MM.1S (cell line): ENCODE data around the gene CCNF.

Source experiments
- DNase-seq: peaks from one replicate; pipeline ENCODE4 v3.0.0-alpha.2; 2015
- H2AFZ ChIP-seq: fragments of 300-600 bp; sonication (generic); 2 replicates; pipeline ENCODE4 v1.6.0; 2016; ENCODE audit warnings: antibody characterized with exemption, low read length
- H3F3A ChIP-seq: fragments of 300-600 bp; sonication (generic); 2 replicates; pipeline ENCODE4 v1.6.1; 2016; ENCODE audit warnings: mild to moderate bottlenecking, antibody characterized with exemption, low read length, moderate library complexity, mixed read lengths; ENCODE audit not compliant: insufficient read depth
- H3K27ac ChIP-seq: fragments of 300-600 bp; sonication (generic); 2 replicates; pipeline ENCODE4 v1.5.1; 2016; ENCODE audit warnings: mild to moderate bottlenecking, low read length
- H3K27me3 ChIP-seq: fragments of 300-600 bp; sonication (generic); replicated peaks from 2 replicates; pipeline ENCODE4 v1.6.0; 2016; ENCODE audit warnings: low read length; ENCODE audit not compliant: insufficient read depth
- H3K36me3 ChIP-seq: fragments of 300-600 bp; sonication (generic); replicated peaks from 2 replicates; pipeline ENCODE4 v1.6.1; 2016; ENCODE audit warnings: mild to moderate bottlenecking, low read length, mixed read lengths; ENCODE audit not compliant: insufficient read depth
- H3K4me1 ChIP-seq: fragments of 300-600 bp; sonication (generic); 2 replicates; pipeline ENCODE4 v1.6.1; 2016; ENCODE audit warnings: low read length, mixed read lengths
- H3K4me2 ChIP-seq: fragments of 300-600 bp; sonication (generic); 2 replicates; pipeline ENCODE4 v1.6.0; 2016; ENCODE audit warnings: low read depth, low read length
- H3K4me3 ChIP-seq: fragments of 300-600 bp; sonication (generic); 2 replicates; pipeline ENCODE4 v1.5.1; 2016; ENCODE audit warnings: low read length, mixed read lengths
- H3K79me2 ChIP-seq: fragments of 300-600 bp; sonication (generic); 2 replicates; pipeline ENCODE4 v1.6.1; 2016; ENCODE audit warnings: mixed run types, low read length, mixed read lengths
- H3K9ac ChIP-seq: fragments of 300-600 bp; sonication (generic); 2 replicates; pipeline ENCODE4 v1.6.1; 2016; ENCODE audit warnings: low read length, mixed read lengths
- H3K9me2 ChIP-seq: fragments of 300-600 bp; sonication (generic); replicated peaks from 2 replicates; pipeline ENCODE4 v1.6.1; 2016; ENCODE audit warnings: mild to moderate bottlenecking, low read length, mixed read lengths; ENCODE audit not compliant: insufficient read depth
- H3K9me3 ChIP-seq: fragments of 300-600 bp; sonication (generic); replicated peaks from 2 replicates; pipeline ENCODE4 v1.6.1; 2016; ENCODE audit warnings: mild to moderate bottlenecking, low read length, mixed read lengths; ENCODE audit not compliant: insufficient read depth
- H4K20me1 ChIP-seq: fragments of 300-600 bp; sonication (generic); 2 replicates; pipeline ENCODE4 v1.6.1; 2016; ENCODE audit warnings: mild to moderate bottlenecking, low read length, moderate library complexity, mixed read lengths; ENCODE audit not compliant: insufficient read depth
- CTCF ChIP-seq: fragments of 300-600 bp; sonication (generic); IDR thresholded peaks from 2 replicates; pipeline ENCODE4 v1.5.1; 2016; ENCODE audit warnings: antibody characterized with exemption, low read length, mixed read lengths
- EZH2 ChIP-seq: fragments of 300-600 bp; sonication (generic); optimal IDR thresholded peaks from 2 replicates; pipeline ENCODE3; 2017; ENCODE audit warnings: low read depth, mild to moderate bottlenecking, antibody characterized with exemption, low read length, mixed read lengths
- EZH2phosphoT487 ChIP-seq: fragments of 300-600 bp; sonication (generic); IDR thresholded peaks from 2 replicates; pipeline ENCODE4 v1.6.1; 2018; ENCODE audit warnings: antibody characterized with exemption, low read length

CCNF gene

GRCh38 chr16:2472885-2473445 is 43.7 kb downstream of the CCNF start:
- Histone ChIP-seq H3K9me2 (no peaks in the 10 kb centered on the region), H3K9ac (no peak overlapping the region), H3K79me2 (peaks cover 21% of the 10 kb centered on the region), H3F3A (peaks cover 6% of the 10 kb centered on the region; the same call in 1 of the 2 replicates), H3K27me3 (peaks cover 52% of the 10 kb centered on the region), H3K9me3 (no peaks in the 10 kb centered on the region), H3K4me1 (no peaks in the 10 kb centered on the region), H3K4me3 (no peak overlapping the region; the same call in 1 of the 2 replicates), H3K27ac (no peak overlapping the region), H2AFZ (no peak overlapping the region), H4K20me1 (no peaks in the 10 kb centered on the region), H3K4me2 (peak overlapping the region; percentile 59; the same call in 1 of the 2 replicates), H3K36me3 (no peaks in the 10 kb centered on the region)
- no peak for TF ChIP-seq EZH2phosphoT487
- no peak for TF ChIP-seq EZH2
- no peak for TF ChIP-seq CTCF
- DNase-seq: no peak

GRCh38 chr16:2473446-2473926 is 44.2 kb downstream of the CCNF start:
- no peak overlapping the region for H3K27ac ChIP-seq
- no peak for DNase-seq
- H3K9ac ChIP-seq: no peak overlapping the region

GRCh38 chr16:2473999-2474876 is 45.0 kb downstream of the CCNF start:
- DNase-seq: peak; percentile 60
- Histone ChIP-seq H3K4me3 (peak overlapping the region; percentile 92), H3K9ac (peak overlapping the region; percentile 85), H3K79me2 (peaks cover 23% of the 10 kb centered on the region), H3K4me2 (peak overlapping the region; percentile 100), H3F3A (peaks cover 6% of the 10 kb centered on the region; the same call in 1 of the 2 replicates), H3K9me3 (no peaks in the 10 kb centered on the region), H2AFZ (peak overlapping the region; percentile 87), H3K9me2 (no peaks in the 10 kb centered on the region), H3K36me3 (no peaks in the 10 kb centered on the region), H4K20me1 (no peaks in the 10 kb centered on the region), H3K27ac (no peak overlapping the region), H3K27me3 (peaks cover 40% of the 10 kb centered on the region), H3K4me1 (no peaks in the 10 kb centered on the region)
- TF ChIP-seq CTCF: peak; percentile 34
- no peak for TF ChIP-seq EZH2phosphoT487
- no peak for TF ChIP-seq EZH2

More at GRCh38 chr16:2473446-2473926, 44.2 kb downstream of the CCNF start:
- Histone ChIP-seq H3F3A (peaks cover 6% of the 10 kb centered on the region; the same call in 1 of the 2 replicates), H3K4me1 (no peaks in the 10 kb centered on the region), H3K4me2 (peak overlapping the region; percentile 59; the same call in 1 of the 2 replicates), H4K20me1 (no peaks in the 10 kb centered on the region), H3K9me2 (no peaks in the 10 kb centered on the region), H3K79me2 (peaks cover 23% of the 10 kb centered on the region), H3K36me3 (no peaks in the 10 kb centered on the region), H2AFZ (no peak overlapping the region), H3K27me3 (peaks cover 48% of the 10 kb centered on the region), H3K4me3 (no peak overlapping the region; the same call in 1 of the 2 replicates), H3K9me3 (no peaks in the 10 kb centered on the region)
- TF ChIP-seq EZH2 (no peak), CTCF (no peak), EZH2phosphoT487 (no peak)
